GM21576 (cell line): Measurements from ENCODE around the gene MRPS10.
"Not testable (repeated sequence)": the region's sequence is repeated elsewhere in the genome, so short reads cannot be mapped to it uniquely, and the experiment has no call there.

Source experiments
- ATAC-seq: cut with Tn5 transposase; IDR thresholded peaks from one replicate; pipeline ENCODE4 v1.9.1; 2021; ENCODE audit warnings: mild to moderate bottlenecking, moderate library complexity; ENCODE audit not compliant: unreplicated experiment

MRPS10 gene

DNA sequence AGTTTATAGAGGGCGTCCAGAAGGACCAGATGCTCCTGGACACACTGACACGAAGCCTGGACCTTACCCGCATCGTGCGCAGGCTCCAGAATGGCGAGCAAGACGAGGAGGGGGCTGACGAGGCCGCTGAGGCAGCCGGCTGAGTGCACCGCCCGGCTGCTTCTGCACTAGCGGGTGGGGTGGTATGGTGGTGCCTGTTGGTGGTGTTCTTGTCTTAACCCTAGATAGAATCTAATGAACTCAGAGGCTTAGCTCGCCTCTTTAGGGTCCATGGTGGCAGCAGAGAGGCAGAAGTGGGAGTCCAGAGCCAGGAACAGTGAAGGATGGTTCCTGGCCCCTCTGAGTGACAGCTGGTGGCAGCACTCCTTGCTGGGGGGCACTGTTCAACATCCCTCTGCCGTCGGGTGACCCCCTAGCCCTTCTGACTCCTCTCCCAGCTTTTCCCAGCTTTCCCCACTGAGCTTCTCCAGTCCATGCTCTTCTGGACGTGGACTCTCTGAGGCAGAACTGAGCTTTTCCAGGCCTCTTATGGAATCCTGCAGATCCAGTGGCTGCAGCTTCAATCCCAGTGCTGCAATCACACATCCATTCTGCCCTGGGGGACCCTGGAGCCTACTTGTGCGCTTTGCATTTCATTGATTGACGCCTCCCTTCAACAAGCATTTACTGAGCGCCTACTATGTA lies 38.3 kb downstream of the MRPS10 start:
- no peak for ATAC-seq

GRCh38 chr6:42177514-42178364 lies 39.9 kb downstream of the MRPS10 start:
- no peak for ATAC-seq

DNA sequence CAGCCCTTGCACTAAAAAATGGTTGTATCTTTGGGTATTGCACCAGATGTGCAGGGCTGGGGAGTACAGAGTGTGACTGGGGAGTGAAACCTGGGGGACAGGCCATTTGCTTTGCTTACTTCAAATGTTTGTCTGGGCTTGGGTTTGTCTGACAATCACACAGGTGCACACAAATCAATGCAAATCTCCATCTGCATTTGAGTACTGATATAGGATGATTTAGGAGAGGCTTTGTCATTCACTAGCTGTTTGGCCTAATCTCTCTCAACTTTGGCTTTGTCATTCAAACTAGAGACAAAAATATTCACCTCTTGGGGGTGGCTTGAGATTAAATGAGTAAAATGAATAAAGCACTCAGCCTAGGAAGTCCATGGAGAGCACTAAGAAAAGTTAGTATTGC lies 40.7 kb downstream of the MRPS10 start:
- ATAC-seq = no peak

DNA sequence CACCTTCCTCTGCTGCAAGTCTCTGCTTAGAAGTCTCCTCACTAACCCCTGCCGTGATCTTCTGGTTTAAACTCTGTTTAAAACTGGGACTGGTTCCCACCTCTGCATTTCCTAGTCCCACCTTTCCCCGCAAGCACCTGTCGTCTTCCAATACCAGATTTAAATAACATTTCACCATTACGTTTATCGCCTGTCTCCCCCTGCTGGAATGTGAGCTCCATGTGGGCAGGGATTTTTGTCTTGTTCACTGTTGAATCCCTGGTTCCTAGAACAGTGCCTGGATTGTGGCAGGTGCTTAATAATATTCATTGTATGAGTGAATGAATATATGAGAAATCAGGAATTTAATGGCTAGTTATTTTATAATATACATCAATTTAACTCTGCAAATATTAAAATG lies 41.8 kb downstream of the MRPS10 start:
- ATAC-seq = no peak

DNA sequence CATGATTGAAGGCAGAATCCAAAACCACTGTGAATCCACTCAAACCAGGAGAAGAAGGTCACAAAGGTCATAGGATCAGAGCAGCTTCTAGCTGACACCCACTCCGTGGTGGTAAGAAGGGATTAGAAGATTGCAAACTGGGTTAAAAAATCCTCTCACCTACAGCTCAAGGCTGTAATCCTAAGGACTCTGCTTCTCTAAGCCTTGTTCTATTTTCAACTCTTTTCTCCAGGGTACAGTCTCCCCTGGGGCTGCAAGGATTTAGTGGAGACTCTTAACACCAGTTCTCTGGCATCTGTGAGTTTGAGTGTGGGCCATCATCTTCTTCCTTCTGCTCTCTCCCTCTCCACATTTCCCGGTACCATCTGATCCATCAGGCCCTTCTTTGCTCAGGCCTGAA lies 44.6 kb downstream of the MRPS10 start, which contains the start of gene GUCA1A:
GUCA1A (plus strand) TSS at position 264 of the 400 bp plus-strand sequence. CDS start 250 bp downstream, outside the sequence.
- no peak for ATAC-seq

GRCh38 chr6:42171813-42172581 lies 45.7 kb downstream of the MRPS10 start:
- no peak for ATAC-seq

- not testable (repeated sequence) for ATAC-seq
Observed at GRCh38 chr6:42169780-42170179, 47.9 kb downstream of the MRPS10 start.

DNA sequence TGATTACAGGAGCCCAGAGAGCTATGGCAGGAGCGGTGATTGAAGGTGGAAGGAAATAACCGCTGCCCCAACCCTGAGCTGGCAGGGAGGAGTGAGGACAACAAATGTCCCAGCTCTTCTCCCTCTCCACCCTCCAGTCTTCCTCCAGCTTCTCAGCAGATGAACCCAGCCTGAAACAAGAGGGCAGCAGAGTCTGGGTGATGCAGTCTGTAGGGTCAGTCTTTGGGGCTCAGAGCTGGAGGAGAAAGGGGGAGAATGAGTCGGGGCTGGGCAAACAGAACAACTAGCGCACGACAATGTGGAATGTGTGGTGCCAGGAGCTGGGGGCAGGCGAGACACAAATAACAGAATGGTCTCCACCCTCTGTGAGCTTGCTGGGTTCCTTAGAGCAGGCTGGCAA lies 49.0 kb downstream of the MRPS10 start:
- no peak for ATAC-seq

GRCh38 chr6:42166444-42167141 lies 51.1 kb downstream of the MRPS10 start:
- no peak for ATAC-seq

- ATAC-seq = no peak
Observed at GRCh38 chr6:42165016-42165415, 52.6 kb downstream of the MRPS10 start.

- no peak for ATAC-seq
Observed at GRCh38 chr6:42163981-42164380, 53.7 kb downstream of the MRPS10 start.

- no peak for ATAC-seq
Observed at GRCh38 chr6:42162812-42163211, 54.8 kb downstream of the MRPS10 start.

- ATAC-seq = no peak
Observed at GRCh38 chr6:42162384-42162783, 55.3 kb downstream of the MRPS10 start.

GRCh38 chr6:42159431-42160024 lies 58.1 kb downstream of the MRPS10 start:
- no peak for ATAC-seq

DNA sequence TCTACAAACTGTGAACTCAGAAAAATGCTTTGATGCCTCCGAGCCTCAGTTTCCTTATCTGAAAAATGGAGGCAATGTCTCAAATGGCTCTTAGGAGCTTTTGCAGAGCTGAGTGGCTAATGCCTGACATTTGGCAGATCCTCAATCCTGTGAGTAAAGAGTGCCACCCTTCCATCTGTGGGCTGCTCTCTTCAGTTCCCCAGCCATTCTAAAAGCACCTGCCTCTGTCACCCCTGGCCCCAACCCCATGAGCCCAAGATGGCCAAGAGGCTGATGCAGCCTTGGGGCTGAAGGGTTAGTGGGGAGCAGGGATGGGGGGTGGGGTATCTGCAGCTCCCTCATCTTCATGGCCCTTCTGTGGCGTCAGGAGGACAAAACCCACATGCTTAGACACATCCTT lies 59.0 kb downstream of the MRPS10 start:
- no peak for ATAC-seq

DNA sequence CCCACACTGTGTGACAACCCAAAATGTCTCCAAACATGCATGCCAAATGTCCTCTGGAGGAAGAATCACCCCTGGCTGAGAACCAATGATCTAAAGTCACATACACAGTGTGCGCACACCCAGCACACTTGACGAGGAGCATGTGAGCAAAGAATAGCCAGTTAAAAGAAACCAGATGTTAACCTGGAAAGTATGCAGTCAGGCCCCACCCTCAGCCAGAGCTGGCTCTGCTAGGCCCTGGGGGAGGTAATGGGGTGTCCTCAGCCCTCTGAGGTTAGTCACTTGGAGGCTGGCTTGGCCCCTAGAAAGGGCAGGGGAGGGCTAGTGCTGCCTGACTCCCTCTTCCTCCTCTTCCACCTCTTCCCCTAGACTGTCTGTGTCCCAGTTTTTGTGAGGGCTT lies 59.6 kb downstream of the MRPS10 start:
- no peak for ATAC-seq
